GM21526 (cell line): ENCODE data around the gene TGM3.

Source experiments
- ATAC-seq: cut with Tn5 transposase; IDR thresholded peaks from one replicate; pipeline ENCODE4 v1.9.1; 2021; ENCODE audit warnings: moderate library complexity; ENCODE audit not compliant: unreplicated experiment, low FRiP score

TGM3 gene

GRCh38 chr20:2373098-2373497 lies 77.3 kb downstream of the TGM3 start:
- ATAC-seq: no peak

- no peak for ATAC-seq
Observed at GRCh38 chr20:2374346-2375125, 78.7 kb downstream of the TGM3 start.

DNA sequence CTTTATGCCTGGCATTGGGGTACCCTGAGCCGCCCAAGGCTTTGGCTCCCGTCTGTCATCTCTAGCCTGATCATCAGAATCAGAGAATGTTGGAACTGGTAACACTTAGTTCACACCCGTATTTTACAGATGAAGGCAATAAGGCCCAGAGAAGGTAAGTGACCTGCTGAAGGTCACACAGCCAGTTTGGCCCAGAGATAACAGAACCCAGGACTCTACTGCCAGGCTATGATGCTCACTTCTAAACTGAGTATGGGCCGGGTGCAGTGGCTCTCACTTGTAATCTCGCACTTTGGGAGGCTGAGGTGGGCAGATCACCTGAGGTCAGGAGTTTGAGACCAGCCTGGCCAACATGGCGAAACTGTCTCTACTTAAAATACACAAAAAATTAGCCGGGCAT lies 83.1 kb downstream of the TGM3 start:
- no peak for ATAC-seq

DNA sequence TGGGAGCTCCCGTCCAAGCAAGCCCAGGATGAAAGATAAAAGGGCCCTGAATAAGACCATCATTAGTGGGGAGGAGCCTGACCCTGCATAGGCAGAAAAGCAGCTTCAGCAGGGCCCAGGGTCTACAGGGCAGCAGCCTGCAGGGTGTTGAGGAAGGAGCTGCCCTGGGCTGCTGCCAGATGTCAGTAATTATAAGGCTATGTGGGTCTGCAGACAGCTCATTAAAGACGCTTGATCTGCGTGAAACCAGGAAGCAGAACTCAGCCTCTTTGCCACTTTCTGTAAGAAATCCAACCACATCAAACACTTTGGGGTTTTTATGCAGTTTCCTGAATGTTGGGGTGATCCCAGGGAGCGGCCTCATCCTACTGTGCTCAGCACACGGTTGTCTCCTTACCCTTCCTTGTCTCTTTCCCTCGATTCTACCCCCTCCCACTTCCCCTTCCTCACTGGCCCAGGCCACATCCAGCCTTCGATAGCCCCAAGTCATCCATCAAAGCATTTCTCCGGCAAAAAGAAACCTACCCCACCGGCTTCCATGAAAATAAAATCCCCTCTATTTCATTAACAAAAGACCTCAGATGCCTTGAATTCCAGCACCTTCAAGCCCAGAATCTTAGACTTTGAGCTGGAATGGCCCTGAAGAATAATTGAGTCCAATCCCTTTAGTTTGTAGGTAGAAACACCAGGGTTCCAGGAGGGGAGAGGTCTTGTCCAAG lies 83.9 kb downstream of the TGM3 start:
- ATAC-seq: no peak

DNA sequence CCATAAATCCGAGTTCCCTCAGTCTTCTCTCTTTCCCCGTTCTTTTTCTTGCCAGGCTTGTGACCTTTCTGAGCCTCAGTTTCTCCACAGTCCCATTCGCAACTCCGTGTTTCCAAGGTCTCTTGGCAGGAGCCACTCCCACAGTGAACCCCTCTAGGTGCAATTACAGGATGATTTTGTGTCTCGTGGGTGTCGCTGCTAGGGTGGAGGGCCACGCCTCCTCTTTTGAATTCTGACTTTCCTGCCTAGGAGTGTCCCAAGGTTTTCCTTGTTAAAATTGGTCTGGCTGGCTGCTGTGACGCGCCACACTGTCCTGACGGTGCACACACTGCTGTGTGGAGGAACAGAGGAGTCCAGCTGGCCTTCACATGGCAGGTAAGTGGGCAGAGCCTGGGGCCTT lies 84.8 kb downstream of the TGM3 start, which contains the start of gene TGM6:
TGM6 (plus strand) TSS at position 301 of the 400 bp plus-strand sequence; CDS start at position 369, 68 bp downstream.
- no peak for ATAC-seq

- ATAC-seq: no peak
Observed at GRCh38 chr20:2381303-2381702, 85.5 kb downstream of the TGM3 start.

DNA sequence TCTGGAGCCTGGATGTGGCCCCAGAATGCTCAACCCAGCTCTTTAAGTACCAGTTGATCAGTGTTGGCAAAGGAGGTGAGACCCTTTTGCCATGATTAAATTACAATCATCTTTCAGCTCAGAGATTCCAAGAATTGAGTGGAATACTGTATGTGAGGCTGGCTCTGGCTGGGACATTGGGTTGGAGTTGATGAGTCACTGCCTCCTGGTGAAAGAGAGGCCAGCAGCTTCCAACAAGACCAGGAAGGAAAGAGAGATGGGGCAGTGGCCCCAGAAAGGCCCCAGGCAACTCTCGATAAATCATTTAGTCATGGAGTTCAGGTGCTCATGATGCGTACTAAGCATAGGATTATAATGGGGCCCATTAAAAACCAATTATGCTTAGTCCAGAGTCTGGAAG lies 87.0 kb downstream of the TGM3 start:
- no peak for ATAC-seq

GRCh38 chr20:2385026-2385425 lies 89.2 kb downstream of the TGM3 start:
- no peak for ATAC-seq

GRCh38 chr20:2385496-2385895 lies 89.7 kb downstream of the TGM3 start:
- no peak for ATAC-seq

DNA sequence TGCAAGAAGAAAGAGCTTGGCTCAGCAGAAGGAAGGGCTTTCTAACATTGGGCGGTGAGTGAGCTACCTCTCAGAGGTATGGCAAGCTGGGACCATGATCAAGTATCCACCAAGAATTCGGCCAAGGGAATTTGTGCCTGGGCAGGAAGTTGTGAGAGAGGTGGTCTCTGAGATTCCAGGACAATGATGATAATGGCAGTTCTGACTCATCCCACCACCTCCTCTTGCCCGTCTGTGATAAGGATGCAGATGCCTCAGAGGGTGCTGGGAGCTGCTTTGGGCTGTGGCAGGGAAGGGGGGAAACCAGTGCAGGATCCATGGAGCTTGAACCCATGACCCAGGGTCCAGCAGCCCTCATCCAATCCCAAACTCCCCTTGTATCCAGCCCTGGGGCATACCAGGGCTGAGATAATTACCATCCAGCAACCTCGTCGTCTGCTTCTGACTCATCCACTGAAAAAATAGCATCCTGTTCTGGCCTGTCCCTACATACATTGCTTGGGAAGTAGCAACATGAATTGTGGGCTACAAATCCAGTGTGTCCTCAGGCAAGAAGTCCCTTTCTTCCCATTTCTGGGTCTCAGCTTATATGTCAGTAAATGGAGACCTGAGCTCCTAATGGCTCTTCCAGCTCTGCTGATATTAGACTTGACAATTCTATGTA lies 90.8 kb downstream of the TGM3 start:
- no peak for ATAC-seq

DNA sequence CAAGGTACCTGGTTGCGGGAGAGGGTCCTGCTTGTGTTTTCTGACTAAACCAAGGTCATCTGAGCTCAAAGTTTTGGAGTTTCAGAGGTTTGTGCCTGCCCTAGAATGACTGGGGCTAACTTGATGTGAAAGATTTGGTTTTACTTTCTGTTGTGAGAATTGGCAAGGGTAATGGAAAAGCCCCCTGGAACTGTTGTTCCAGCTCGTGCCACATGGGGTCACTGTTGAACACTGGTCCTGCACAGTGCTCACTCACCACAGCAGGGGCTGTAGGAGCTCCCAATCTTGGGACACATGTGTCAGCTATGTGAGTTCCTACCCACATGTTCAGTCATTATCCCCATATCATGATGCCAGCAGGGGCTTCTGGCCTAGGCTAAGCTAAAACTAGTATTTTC lies 91.4 kb downstream of the TGM3 start:
- ATAC-seq: no peak

GRCh38 chr20:2387580-2387979 lies 91.8 kb downstream of the TGM3 start:
- ATAC-seq: no peak
